Measurements from ENCODE around the gene C3orf22.

Gene C3orf22

DNA sequence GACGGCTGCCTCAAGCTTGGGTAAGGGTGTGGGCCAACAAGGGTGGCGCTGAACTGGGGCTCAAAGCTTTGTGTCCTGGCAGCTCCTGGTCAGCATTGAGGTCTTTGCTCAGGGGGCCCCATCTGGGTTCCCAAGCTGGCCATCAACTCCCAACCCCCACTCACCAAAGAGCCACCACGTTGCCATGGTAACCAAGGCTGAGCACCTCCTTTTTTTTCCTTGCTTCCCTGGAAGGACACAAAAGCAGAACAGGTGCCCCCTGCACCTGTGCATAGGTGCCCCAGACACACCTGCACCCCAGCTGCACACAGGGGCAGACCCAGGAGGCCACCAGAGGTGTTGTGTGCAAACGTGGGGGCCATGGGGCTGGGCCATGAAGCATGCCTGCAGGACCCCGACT lies 57.7 kb downstream of the C3orf22 start:
- DNase-seq: no peak
- Histone ChIP-seq H3K27ac (ENCODE audit: insufficient read depth, low read length, poor library complexity, severe bottlenecking) (no peak overlapping the region), H3K4me3 (ENCODE audit: insufficient read depth, low read depth, low read length, poor library complexity, severe bottlenecking) (no peak overlapping the region), H3K9me3 (ENCODE audit: control insufficient read depth, low read length) (no peaks in the 10 kb centered on the region), H3K4me1 (ENCODE audit: control insufficient read depth, insufficient read depth, low read length, poor library complexity, severe bottlenecking) (no peaks in the 10 kb centered on the region), H3K27me3 (replicated peaks; ENCODE audit: control insufficient read depth, insufficient read depth, low read length, poor library complexity, severe bottlenecking) (no peaks in the 10 kb centered on the region), H3K36me3 (ENCODE audit: control insufficient read depth, insufficient read depth, low read length) (no peaks in the 10 kb centered on the region)

DNA sequence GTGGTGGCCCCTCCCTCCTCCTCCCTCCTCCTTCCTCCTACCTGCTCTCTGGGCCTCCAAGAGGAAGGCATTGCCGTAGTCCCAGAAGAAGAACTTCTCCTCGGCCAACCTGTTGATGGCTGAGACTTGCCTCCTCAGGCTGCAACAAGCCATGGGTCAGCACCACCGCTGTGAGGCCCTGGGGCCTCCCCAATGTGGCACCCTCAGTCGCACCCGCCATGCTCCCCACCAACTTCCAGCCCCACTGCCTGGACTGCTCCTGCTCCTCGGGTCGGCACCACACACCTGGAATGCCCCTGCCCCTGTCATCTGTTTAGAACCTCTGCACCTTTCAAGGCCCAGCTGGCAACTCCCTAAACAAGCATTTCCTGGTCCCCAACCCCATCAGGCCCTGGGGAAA lies 58.7 kb downstream of the C3orf22 start:
- Histone ChIP-seq H3K9me3 (ENCODE audit: control insufficient read depth, low read length) (no peaks in the 10 kb centered on the region), H3K36me3 (ENCODE audit: control insufficient read depth, insufficient read depth, low read length) (no peaks in the 10 kb centered on the region), H3K27ac (ENCODE audit: insufficient read depth, low read length, poor library complexity, severe bottlenecking) (no peak overlapping the region), H3K27me3 (replicated peaks; ENCODE audit: control insufficient read depth, insufficient read depth, low read length, poor library complexity, severe bottlenecking) (no peaks in the 10 kb centered on the region), H3K4me1 (ENCODE audit: control insufficient read depth, insufficient read depth, low read length, poor library complexity, severe bottlenecking) (no peaks in the 10 kb centered on the region), H3K4me3 (ENCODE audit: insufficient read depth, low read depth, low read length, poor library complexity, severe bottlenecking) (no peak overlapping the region)
- no peak for DNase-seq
